Smooth muscle cell (in vitro differentiated cells): ENCODE measurements around the gene NCF4. TPM values are rescaled to one million over a fixed set of nuclear protein-coding genes. Genes with fewer than 3 reads are reported as not detected.

Experiments
- DNase-seq: peaks from one replicate; lab custom pipeline; 2025; ENCODE audit not compliant: unreplicated experiment; lab: John Stamatoyannopoulos, UW
- H2AFZ ChIP-seq: fragments of 200-600 bp; sonication (generic); 2 replicates; pipeline ENCODE4 v1.6.0; 2016; ENCODE audit warnings: antibody characterized with exemption, low read depth, mild to moderate bottlenecking
- H3F3A ChIP-seq: fragments of 200-600 bp; sonication (generic); 2 replicates; pipeline ENCODE4 v1.6.0; 2017; ENCODE audit warnings: antibody characterized with exemption, low read depth
- H3K27ac ChIP-seq: fragments of 200-600 bp; sonication (generic); 2 replicates; pipeline ENCODE4 v1.5.1; 2016; ENCODE audit warnings: low read depth, mild to moderate bottlenecking
- H3K27me3 ChIP-seq: fragments of 200-600 bp; sonication (generic); 2 replicates; pipeline ENCODE4 v1.6.1; 2016; ENCODE audit warnings: low read depth, mild to moderate bottlenecking
- H3K36me3 ChIP-seq: fragments of 200-600 bp; sonication (generic); 2 replicates; pipeline ENCODE4 v1.5.1; 2016; ENCODE audit warnings: low read depth
- H3K4me1 ChIP-seq: fragments of 200-600 bp; sonication (generic); 2 replicates; pipeline ENCODE4 v1.5.1; 2016; ENCODE audit warnings: low read depth
- H3K4me2 ChIP-seq: fragments of 200-600 bp; sonication (generic); 2 replicates; pipeline ENCODE4 v1.6.0; 2016; ENCODE audit warnings: mild to moderate bottlenecking
- H3K4me3 ChIP-seq: fragments of 200-600 bp; sonication (generic); 2 replicates; pipeline ENCODE4 v1.5.1; 2016; ENCODE audit warnings: mild to moderate bottlenecking
- H3K79me2 ChIP-seq: fragments of 200-600 bp; sonication (generic); 2 replicates; pipeline ENCODE4 v1.6.0; 2016; ENCODE audit warnings: low read depth, mild to moderate bottlenecking
- H3K9ac ChIP-seq: fragments of 200-600 bp; sonication (generic); 2 replicates; pipeline ENCODE4 v1.6.0; 2016; ENCODE audit warnings: low read depth
- H3K9me3 ChIP-seq: fragments of 200-600 bp; sonication (generic); replicated peaks from 2 replicates; pipeline ENCODE4 v1.5.1; 2016; ENCODE audit warnings: low read depth
- H4K20me1 ChIP-seq: fragments of 200-600 bp; sonication (generic); 2 replicates; pipeline ENCODE4 v1.6.0; 2016; ENCODE audit warnings: low read depth
- CTCF ChIP-seq: fragments of 200-600 bp; sonication (generic); IDR thresholded peaks from 2 replicates; pipeline ENCODE4 v1.5.1; 2017; ENCODE audit warnings: borderline replicate concordance, mild to moderate bottlenecking, antibody characterized with exemption; ENCODE audit not compliant: insufficient read depth, poor library complexity, severe bottlenecking
- WGBS: methylation state at CpG from one replicate; pipeline ENCODE4 v1.1.7; 2016; ENCODE audit warnings: low lambda C conversion rate; 5-methylcytosine and 5-hydroxymethylcytosine counted together
- polyA plus RNA-seq: library from polyadenylated mRNA; unstranded; fragments of >200 nt; fragmentation: Nextera tagmentation; extraction: Ambion mirVana; gene quantifications from 2 replicates; pipeline ENCODE4 v1.2.1, GENCODE V29; 2016
- total RNA-seq: library from RNA; depleted of rRNA; stranded (reverse); fragments of >200 nt; gene quantifications from 2 replicates; pipeline ENCODE4 v1.2.3, GENCODE V29; 2014

The NCF4 gene
- total and polyA plus RNA-seq, 2 experiments from 2014 or later: 0.15 TPM; not detected in 1

GRCh38 chr22:36860438-36860820, 377 bp upstream of the NCF4 start:
- no peak overlapping the region for H3K4me2 ChIP-seq
- peaks cover 13% of the 10 kb centered on the region for H3K27me3 ChIP-seq
- H3K9me3 ChIP-seq: no peaks in the 10 kb centered on the region
- H2AFZ ChIP-seq: no peak overlapping the region
- DNase-seq: no peak
- no peaks in the 10 kb centered on the region for H3K36me3 ChIP-seq
- no peaks in the 10 kb centered on the region for H3K79me2 ChIP-seq
- H3F3A ChIP-seq: no peaks in the 10 kb centered on the region
- no peaks in the 10 kb centered on the region for H4K20me1 ChIP-seq
- H3K9ac ChIP-seq: no peak overlapping the region
- 100% methylated on average over 2 of the region's 2 CpGs for WGBS
- no peaks in the 10 kb centered on the region for H3K4me1 ChIP-seq
- no peak overlapping the region for H3K4me3 ChIP-seq
- no peak overlapping the region for H3K27ac ChIP-seq
- TF ChIP-seq CTCF: no peak

- no peak for TF ChIP-seq CTCF
- Histone ChIP-seq H3K9ac (no peak overlapping the region), H3F3A (no peaks in the 10 kb centered on the region), H3K4me1 (no peaks in the 10 kb centered on the region), H3K4me2 (no peak overlapping the region), H4K20me1 (no peaks in the 10 kb centered on the region), H3K4me3 (no peak overlapping the region), H3K9me3 (no peaks in the 10 kb centered on the region), H3K27me3 (peaks cover 7% of the 10 kb centered on the region), H3K27ac (no peak overlapping the region), H2AFZ (no peak overlapping the region), H3K36me3 (no peaks in the 10 kb centered on the region), H3K79me2 (no peaks in the 10 kb centered on the region)
- no peak for DNase-seq
- 95% methylated on average over 26 of the region's 26 CpGs for WGBS
Observed at GRCh38 chr22:36862251-36863242, 1.7 kb downstream of the NCF4 start.

- Histone ChIP-seq H3F3A (no peaks in the 10 kb centered on the region), H3K27ac (no peak overlapping the region), H3K36me3 (no peaks in the 10 kb centered on the region), H3K4me3 (no peak overlapping the region), H2AFZ (no peak overlapping the region), H3K79me2 (no peaks in the 10 kb centered on the region), H3K4me2 (no peak overlapping the region), H3K9me3 (no peaks in the 10 kb centered on the region), H4K20me1 (no peaks in the 10 kb centered on the region), H3K4me1 (no peaks in the 10 kb centered on the region), H3K27me3 (no peaks in the 10 kb centered on the region), H3K9ac (no peak overlapping the region)
- no peak for DNase-seq
- TF ChIP-seq CTCF: no peak
- WGBS: 89% methylated on average over 11 of the region's 11 CpGs
Observed at GRCh38 chr22:36863281-36863680, 2.5 kb downstream of the NCF4 start.
